ENCODE results near the gene PHTF2. TPM values are rescaled to one million over a fixed set of nuclear protein-coding genes. Genes with fewer than 3 reads are reported as not detected.

PHTF2 gene
- total and polyA plus RNA-seq, 2 donors (not counting 3 experiments of a cell fraction or from before 2014, with no cell fraction given) = 13.3 to 21.4 TPM

- no peak overlapping the region for H2AFZ ChIP-seq (ENCODE audit: low read depth, low read length)
- H3K9me1 ChIP-seq (replicated peaks; ENCODE audit: control insufficient read depth, extremely low read depth, insufficient read depth, low read length) = no peaks in the 10 kb centered on the region
- POLR2A ChIA-PET = interaction anchor here (0.7 kb wide), 1 partner anchor 56 kb away, joined by 4 read pairs; no protein-coding TSS in a partner anchor
- no peaks in the 10 kb centered on the region for H3K4me1 ChIP-seq (ENCODE audit: control insufficient read depth, extremely low read depth, insufficient read depth, low read length)
- DNase-seq (ENCODE audit: low read depth, low spot score) (no peak), FAIRE-seq (no peak)
- BruUV-seq (replicated peaks) = no TSS peak
- H4K20me1 ChIP-seq (replicated peaks; ENCODE audit: control insufficient read depth, extremely low read depth, insufficient read depth, low read length) = no peaks in the 10 kb centered on the region
- H3K36me3 ChIP-seq (ENCODE audit: control insufficient read depth in 2 of 2, extremely low read depth in 1 of 2, insufficient read depth in 2 of 2, low read length in 2 of 2) = no peaks in the 10 kb centered on the region
- intact Hi-C loops (cut with micrococcal nuclease) = no loop called here
- H3K9me3 ChIP-seq (replicated peaks; ENCODE audit: control insufficient read depth, insufficient read depth, low read length) = no peaks in the 10 kb centered on the region
- dilution Hi-C loops (cut with MboI; ENCODE audit: extremely low pct_ligation_motif_present, low sequenced_read_pairs) = no loop called here
- TF ChIP-seq GATA2 (IDR thresholded peaks at IDR 0.05; ENCODE audit: insufficient read depth, insufficient read length, low read depth, low read length) (no peak), MYC (IDR thresholded peaks at IDR 0.05; ENCODE audit: low read depth, low read length) (no peak), EZH2 (IDR thresholded peaks at IDR 0.05; ENCODE audit: borderline replicate concordance, low read depth, low read length, severe bottlenecking) (no peak), POLR2AphosphoS5 (IDR thresholded peaks at IDR 0.05; ENCODE audit: insufficient read depth, low read depth, low read length) (no peak), JUN (IDR thresholded peaks at IDR 0.05; ENCODE audit: borderline replicate concordance, insufficient read depth, insufficient read length, low read depth) (no peak), POLR2A (IDR thresholded peaks at IDR 0.05; ENCODE audit: low read depth, low read length) (no peak), FOS (IDR thresholded peaks at IDR 0.05; ENCODE audit: borderline replicate concordance, insufficient read depth, low read length) (no peak)
- TF ChIP-seq, protein P1, sequence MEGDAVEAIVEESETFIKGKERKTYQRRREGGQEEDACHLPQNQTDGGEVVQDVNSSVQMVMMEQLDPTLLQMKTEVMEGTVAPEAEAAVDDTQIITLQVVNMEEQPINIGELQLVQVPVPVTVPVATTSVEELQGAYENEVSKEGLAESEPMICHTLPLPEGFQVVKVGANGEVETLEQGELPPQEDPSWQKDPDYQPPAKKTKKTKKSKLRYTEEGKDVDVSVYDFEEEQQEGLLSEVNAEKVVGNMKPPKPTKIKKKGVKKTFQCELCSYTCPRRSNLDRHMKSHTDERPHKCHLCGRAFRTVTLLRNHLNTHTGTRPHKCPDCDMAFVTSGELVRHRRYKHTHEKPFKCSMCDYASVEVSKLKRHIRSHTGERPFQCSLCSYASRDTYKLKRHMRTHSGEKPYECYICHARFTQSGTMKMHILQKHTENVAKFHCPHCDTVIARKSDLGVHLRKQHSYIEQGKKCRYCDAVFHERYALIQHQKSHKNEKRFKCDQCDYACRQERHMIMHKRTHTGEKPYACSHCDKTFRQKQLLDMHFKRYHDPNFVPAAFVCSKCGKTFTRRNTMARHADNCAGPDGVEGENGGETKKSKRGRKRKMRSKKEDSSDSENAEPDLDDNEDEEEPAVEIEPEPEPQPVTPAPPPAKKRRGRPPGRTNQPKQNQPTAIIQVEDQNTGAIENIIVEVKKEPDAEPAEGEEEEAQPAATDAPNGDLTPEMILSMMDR (IDR thresholded peaks at IDR 0.05; ENCODE audit: extremely low read depth in 1 of 2, insufficient read depth in 1 of 2, low read depth in 1 of 2, low read length in 2 of 2) = no peak
- TF ChIP-seq, protein P2, sequence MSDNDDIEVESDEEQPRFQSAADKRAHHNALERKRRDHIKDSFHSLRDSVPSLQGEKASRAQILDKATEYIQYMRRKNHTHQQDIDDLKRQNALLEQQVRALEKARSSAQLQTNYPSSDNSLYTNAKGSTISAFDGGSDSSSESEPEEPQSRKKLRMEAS (IDR thresholded peaks at IDR 0.05; ENCODE audit: insufficient read depth, insufficient read length) = no peak
- no peak overlapping the region for H3K4me3 ChIP-seq (replicated peaks in 1 of 3; ENCODE audit: insufficient read depth in 1 of 3, low read depth in 1 of 3, low read length in 3 of 3)
- H3K27me3 ChIP-seq (ENCODE audit: control insufficient read depth in 2 of 2, insufficient read depth in 2 of 2, low read length in 2 of 2) = no peaks in the 10 kb centered on the region
- CTCF ChIA-PET = interaction anchor here (1.1 kb wide), 1 partner anchor 9 kb away, joined by 3 read pairs; no protein-coding TSS in a partner anchor
- no peaks in the 10 kb centered on the region for H3K79me2 ChIP-seq (ENCODE audit: control insufficient read depth, insufficient read depth, low read length)
- H3K4me2 ChIP-seq (ENCODE audit: insufficient read depth, low read length) = no peak overlapping the region
- H3K27ac ChIP-seq (ENCODE audit: insufficient read depth, low read depth, low read length) = no peak overlapping the region
- no peak overlapping the region for H3K9ac ChIP-seq (replicated peaks; ENCODE audit: extremely low read depth, insufficient read depth, low read length)
Measured at GRCh38 chr7:77913977-77914607, 115.5 kb downstream of the PHTF2 start.
